ENCODE results near the gene FAM193B. TPM values are rescaled to one million over a fixed set of nuclear protein-coding genes. Genes with fewer than 3 reads are reported as not detected.

FAM193B gene
- total RNA-seq, 2 experiments from 2014 or later: 95.8 to 105 TPM

DNA sequence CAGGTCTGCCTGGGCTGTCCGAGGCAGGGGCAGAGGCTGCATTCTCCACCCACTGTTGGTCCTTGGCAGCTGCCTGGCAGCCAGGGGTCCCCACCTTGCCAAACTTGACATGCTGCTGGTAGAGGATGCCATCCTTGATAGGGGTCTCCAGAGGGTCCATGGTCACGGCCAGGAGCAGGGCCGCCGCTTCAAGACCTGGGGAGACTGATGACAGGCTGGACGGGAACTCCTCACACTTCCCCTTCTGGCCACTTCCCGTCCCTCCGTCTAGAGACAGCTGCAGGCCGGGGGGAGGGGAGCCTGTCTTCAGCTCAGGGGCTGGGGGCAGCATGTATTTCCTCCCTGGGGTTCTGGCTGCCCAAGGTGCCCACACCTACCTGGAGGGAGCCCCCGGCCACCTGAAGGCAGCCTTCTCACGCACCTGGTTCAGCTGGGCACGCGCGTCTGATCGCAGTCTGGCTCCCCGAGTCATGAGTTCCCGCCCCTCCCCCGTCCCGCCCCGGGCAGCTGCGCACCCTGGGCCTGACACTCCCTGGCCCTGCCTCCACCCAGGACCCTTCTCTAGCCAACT lies 44.9 kb downstream of the FAM193B start, which contains the start of gene DOK3:
Gene DOK3 (minus strand): TSS at position 446 of the 571 bp plus-strand sequence. CDS start 286 bp downstream, at position 160.
- ATAC-seq (no peak), DNase-seq (no peak)
- H3K9me3 Mint-ChIP-seq (ENCODE audit: insufficient read depth): no peaks in the 10 kb centered on the region
- peak within 1 kb of the TSS; percentile 63 for H3K27ac Mint-ChIP-seq
- ChIA-PET POLR2A (interaction anchor here (0.9 kb wide), 1 partner anchor 12 kb away, joined by 4 read pairs; the partner anchor contains the start of gene PDLIM7), CTCF (interaction anchor here (1.7 to 4.8 kb wide), 4 partner anchors 8 to 119 kb away, joined by 6 to 23 read pairs (median 15); no protein-coding TSS in a partner anchor)
- H3K4me1 Mint-ChIP-seq (ENCODE audit: low read depth): peaks cover 12% of the 10 kb centered on the region
- no peaks in the 10 kb centered on the region for H3K27me3 Mint-ChIP-seq (ENCODE audit: low read depth)
- no peak within 1 kb of the TSS for H3K4me3 Mint-ChIP-seq
- peaks cover 30% of the 10 kb centered on the region for H3K36me3 Mint-ChIP-seq (ENCODE audit: low read depth)

DNA sequence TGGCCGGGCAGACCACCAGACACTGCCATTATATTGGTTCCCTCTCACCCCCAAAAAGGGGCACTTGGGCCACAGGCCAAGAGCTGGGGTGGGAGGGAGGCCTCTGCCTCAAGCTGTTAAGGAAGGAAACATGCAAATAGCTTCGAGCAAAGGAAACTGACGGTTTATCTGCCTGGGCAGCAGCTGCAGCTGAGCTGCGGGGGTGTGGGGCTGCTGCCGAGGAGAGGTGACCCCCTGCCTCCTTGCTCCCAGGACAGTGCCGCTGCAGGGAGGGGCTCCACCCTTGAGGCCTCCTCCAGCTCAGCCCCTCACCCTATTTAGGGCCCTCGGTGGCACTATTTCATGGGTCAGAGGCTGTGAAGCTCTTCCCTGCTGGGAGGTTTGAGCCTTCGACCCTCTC lies 45.5 kb downstream of the FAM193B start:
- Mint-ChIP-seq H3K36me3 (ENCODE audit: low read depth) (peaks cover 23% of the 10 kb centered on the region), H3K27me3 (ENCODE audit: low read depth) (no peaks in the 10 kb centered on the region), H3K27ac (no peak overlapping the region), H3K4me3 (no peak overlapping the region), H3K9me3 (ENCODE audit: insufficient read depth) (no peaks in the 10 kb centered on the region), H3K4me1 (ENCODE audit: low read depth) (peaks cover 9% of the 10 kb centered on the region)
- POLR2A ChIA-PET: interaction anchor here (0.9 to 1.0 kb wide), 2 partner anchors 11 to 29 kb away, joined by 3 to 4 read pairs; partner anchors contain the start of gene PDLIM7
- DNase-seq (no peak), ATAC-seq (no peak)
- CTCF ChIA-PET: interaction anchor here (1.7 to 4.8 kb wide), 4 partner anchors 8 to 118 kb away, joined by 6 to 23 read pairs (median 15); no protein-coding TSS in a partner anchor

DNA sequence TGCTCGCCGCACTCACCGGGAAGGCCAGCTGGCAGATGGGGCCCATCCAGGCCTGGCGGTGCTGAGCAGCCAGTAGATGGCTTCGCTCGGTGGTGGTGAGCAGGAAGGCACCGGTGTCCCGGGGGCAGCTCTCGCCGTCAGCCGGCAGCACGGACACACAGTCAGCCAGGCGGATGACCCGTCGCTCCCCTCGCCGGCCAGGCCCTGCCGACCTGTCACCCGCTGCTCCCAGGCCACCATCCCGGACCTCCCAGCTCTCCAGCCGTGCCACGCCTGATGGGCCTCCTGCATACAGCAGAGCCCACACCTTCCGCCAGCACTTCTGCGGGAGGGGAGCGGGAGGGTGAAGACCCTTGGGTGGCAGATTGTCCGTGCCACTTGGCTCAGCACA lies 46.1 kb downstream of the FAM193B start:
- Mint-ChIP-seq H3K36me3 (ENCODE audit: low read depth) (peaks cover 17% of the 10 kb centered on the region), H3K9me3 (ENCODE audit: insufficient read depth) (no peaks in the 10 kb centered on the region), H3K4me3 (no peak overlapping the region), H3K27ac (no peak overlapping the region), H3K4me1 (ENCODE audit: low read depth) (peaks cover 9% of the 10 kb centered on the region), H3K27me3 (ENCODE audit: low read depth) (no peaks in the 10 kb centered on the region)
- ATAC-seq (no peak), DNase-seq (no peak)
- ChIA-PET POLR2A (interaction anchor here (0.8 to 1.0 kb wide), 3 partner anchors 12 to 98 kb away, joined by 3 read pairs; no protein-coding TSS in a partner anchor), CTCF (interaction anchor here (1.2 to 4.8 kb wide), 5 partner anchors 15 to 119 kb away, joined by 4 to 23 read pairs (median 6); no protein-coding TSS in a partner anchor)

GRCh38 chr5:177507596-177508220 lies 46.7 kb downstream of the FAM193B start:
- POLR2A ChIA-PET: interaction anchor here (0.8 to 1.0 kb wide), 3 partner anchors 10 to 99 kb away, joined by 3 to 4 read pairs (median 3); partner anchors contain the start of gene PDLIM7
- CTCF ChIA-PET: interaction anchor here (1.2 to 4.8 kb wide), 5 partner anchors 15 to 118 kb away, joined by 4 to 23 read pairs (median 6); no protein-coding TSS in a partner anchor
- H3K36me3 Mint-ChIP-seq (ENCODE audit: low read depth): peaks cover 16% of the 10 kb centered on the region
- H3K27me3 Mint-ChIP-seq (ENCODE audit: low read depth): no peaks in the 10 kb centered on the region
- peak overlapping the region; percentile 3 for H3K27ac Mint-ChIP-seq
- ATAC-seq (no peak), DNase-seq (no peak)
- H3K4me3 Mint-ChIP-seq: no peak overlapping the region
- no peaks in the 10 kb centered on the region for H3K9me3 Mint-ChIP-seq (ENCODE audit: insufficient read depth)
- peaks cover 9% of the 10 kb centered on the region for H3K4me1 Mint-ChIP-seq (ENCODE audit: low read depth)

DNA sequence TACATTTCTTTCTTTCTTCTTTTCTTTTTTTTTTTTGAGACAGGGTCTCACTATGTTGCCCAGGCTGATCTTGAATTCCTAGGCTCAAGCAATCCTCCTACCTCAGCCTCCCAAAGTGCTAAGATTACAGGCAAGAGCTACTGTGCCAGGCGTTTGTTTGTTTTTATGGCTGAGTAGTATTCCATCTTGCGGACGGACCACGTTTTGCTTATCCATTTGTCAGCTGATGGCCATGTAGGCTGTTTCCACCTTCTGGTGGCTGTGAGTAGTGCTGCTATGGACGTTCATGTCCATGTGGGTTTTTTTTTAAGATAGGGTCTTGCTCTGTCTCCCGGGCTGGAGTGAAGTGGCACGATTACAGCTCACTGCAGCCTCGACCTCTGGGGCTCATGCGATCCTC lies 47.2 kb downstream of the FAM193B start:
- peaks cover 10% of the 10 kb centered on the region for H3K4me1 Mint-ChIP-seq (ENCODE audit: low read depth)
- H3K27me3 Mint-ChIP-seq (ENCODE audit: low read depth): no peaks in the 10 kb centered on the region
- POLR2A ChIA-PET: interaction anchor here (1.0 kb wide), 1 partner anchor 9 kb away, joined by 4 read pairs; the partner anchor contains the start of gene PDLIM7
- no peak overlapping the region for H3K27ac Mint-ChIP-seq
- DNase-seq: no peak
- no peak overlapping the region for H3K4me3 Mint-ChIP-seq
- no peak for ATAC-seq
- no peaks in the 10 kb centered on the region for H3K9me3 Mint-ChIP-seq (ENCODE audit: insufficient read depth)
- CTCF ChIA-PET: interaction anchor here (1.2 to 4.8 kb wide), 5 partner anchors 50 to 118 kb away, joined by 4 to 23 read pairs (median 6); no protein-coding TSS in a partner anchor
- peaks cover 15% of the 10 kb centered on the region for H3K36me3 Mint-ChIP-seq (ENCODE audit: low read depth)

DNA sequence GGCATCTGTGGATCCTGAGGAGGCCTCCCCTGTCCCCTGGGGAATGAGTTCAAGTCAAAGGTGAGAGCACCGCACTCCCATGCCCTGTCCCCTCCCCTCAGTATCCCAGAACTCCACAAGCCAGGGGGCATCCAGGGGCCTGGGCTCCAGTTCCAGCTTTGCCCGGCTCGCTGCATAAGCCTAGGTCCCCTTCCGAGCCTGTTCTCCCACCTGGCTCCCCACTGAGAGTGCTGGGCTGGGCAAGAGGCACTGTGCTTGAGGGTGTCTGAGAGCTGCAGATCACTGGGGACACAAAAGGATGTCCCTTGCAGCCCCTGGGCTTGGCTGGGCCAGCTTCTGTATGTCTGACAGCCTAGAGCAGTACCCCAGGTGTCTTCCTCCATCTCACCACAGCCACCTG lies 49.3 kb downstream of the FAM193B start:
- H3K36me3 Mint-ChIP-seq (ENCODE audit: low read depth): no peaks in the 10 kb centered on the region
- POLR2A ChIA-PET: no interaction called here
- DNase-seq (no peak), ATAC-seq (no peak)
- no peaks in the 10 kb centered on the region for H3K9me3 Mint-ChIP-seq (ENCODE audit: insufficient read depth)
- H3K4me3 Mint-ChIP-seq: no peak overlapping the region
- no peaks in the 10 kb centered on the region for H3K27me3 Mint-ChIP-seq (ENCODE audit: low read depth)
- H3K27ac Mint-ChIP-seq: no peak overlapping the region
- H3K4me1 Mint-ChIP-seq (ENCODE audit: low read depth): peaks cover 15% of the 10 kb centered on the region
- CTCF ChIA-PET: interaction anchor here (0.7 to 4.8 kb wide), 4 partner anchors 48 to 115 kb away, joined by 3 to 23 read pairs (median 8); no protein-coding TSS in a partner anchor

GRCh38 chr5:177504086-177505056 lies 50.0 kb downstream of the FAM193B start:
- H3K27ac Mint-ChIP-seq: no peak overlapping the region
- H3K4me1 Mint-ChIP-seq (ENCODE audit: low read depth): peaks cover 12% of the 10 kb centered on the region
- peaks cover 6% of the 10 kb centered on the region for H3K27me3 Mint-ChIP-seq (ENCODE audit: low read depth)
- ChIA-PET POLR2A (interaction anchor here (1.0 kb wide), 1 partner anchor 11 kb away, joined by 3 read pairs; no protein-coding TSS in a partner anchor), CTCF (interaction anchor here (1.3 to 4.8 kb wide), 4 partner anchors 47 to 114 kb away, joined by 4 to 76 read pairs (median 17); no protein-coding TSS in a partner anchor)
- no peaks in the 10 kb centered on the region for H3K36me3 Mint-ChIP-seq (ENCODE audit: low read depth)
- ATAC-seq (no peak), DNase-seq (no peak)
- no peak overlapping the region for H3K4me3 Mint-ChIP-seq
- H3K9me3 Mint-ChIP-seq (ENCODE audit: insufficient read depth): no peaks in the 10 kb centered on the region

DNA sequence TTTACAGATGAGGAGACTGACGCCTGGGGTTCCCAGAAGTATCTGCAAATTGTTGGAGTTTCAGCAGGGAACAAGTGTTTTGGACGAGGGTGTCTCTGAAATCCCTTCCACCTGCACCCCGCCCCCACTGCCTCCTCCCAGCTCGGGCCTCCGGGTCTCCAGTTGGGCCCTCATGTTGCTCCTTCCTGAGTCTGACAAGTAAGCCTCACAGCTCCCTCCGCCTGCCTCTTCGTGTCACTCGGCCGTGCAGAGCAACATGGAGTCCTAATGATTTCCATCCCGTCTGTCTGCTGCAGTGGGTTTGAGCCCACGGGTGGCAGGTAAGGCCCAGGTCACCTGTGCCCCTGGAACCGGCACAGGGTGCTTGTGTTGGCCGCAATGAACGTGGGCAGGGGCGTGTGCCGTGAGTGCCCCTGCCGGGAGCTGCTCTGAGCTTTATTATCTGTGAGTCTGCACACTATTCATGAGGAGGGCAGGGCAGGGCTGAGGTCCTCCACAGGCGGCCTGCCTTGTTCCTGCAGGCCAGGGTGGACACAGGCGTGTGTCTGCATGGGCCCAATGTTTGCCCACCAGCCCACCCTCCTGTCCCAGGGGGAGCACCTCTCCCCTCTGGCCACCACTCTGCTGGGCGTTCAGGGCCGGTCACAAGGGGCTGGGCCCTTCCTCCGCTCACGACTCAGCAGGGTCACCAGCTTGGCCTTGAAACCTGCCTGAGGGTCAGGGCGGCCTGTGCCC lies 50.8 kb downstream of the FAM193B start:
- POLR2A ChIA-PET: interaction anchor here (1.0 kb wide), 1 partner anchor 12 kb away, joined by 3 read pairs; no protein-coding TSS in a partner anchor
- ATAC-seq: no peak
- Mint-ChIP-seq H3K27me3 (ENCODE audit: low read depth) (peaks cover 11% of the 10 kb centered on the region), H3K4me1 (ENCODE audit: low read depth) (peaks cover 13% of the 10 kb centered on the region), H3K27ac (no peak overlapping the region), H3K36me3 (ENCODE audit: low read depth) (no peaks in the 10 kb centered on the region), H3K4me3 (no peak overlapping the region), H3K9me3 (ENCODE audit: insufficient read depth) (no peaks in the 10 kb centered on the region)
- CTCF ChIA-PET: interaction anchor here (1.4 to 6.2 kb wide), 5 partner anchors 13 to 194 kb away, joined by 4 to 97 read pairs (median 17); partner anchors contain the start of gene DDX41
- DNase-seq: no peak

- Mint-ChIP-seq H3K27me3 (ENCODE audit: low read depth) (peaks cover 16% of the 10 kb centered on the region), H3K27ac (no peak overlapping the region), H3K4me3 (no peak overlapping the region), H3K36me3 (ENCODE audit: low read depth) (no peaks in the 10 kb centered on the region), H3K9me3 (ENCODE audit: insufficient read depth) (no peaks in the 10 kb centered on the region), H3K4me1 (ENCODE audit: low read depth) (peaks cover 19% of the 10 kb centered on the region)
- ChIA-PET CTCF (interaction anchor here (1.4 to 6.2 kb wide), 9 partner anchors 14 to 389 kb away, joined by 3 to 97 read pairs (median 17); partner anchors contain the start of gene DDX41), POLR2A (no interaction called here)
- DNase-seq (no peak), ATAC-seq (no peak)
These were observed 51.5 kb downstream of the FAM193B start for GRCh38 chr5:177502886-177503285.

DNA sequence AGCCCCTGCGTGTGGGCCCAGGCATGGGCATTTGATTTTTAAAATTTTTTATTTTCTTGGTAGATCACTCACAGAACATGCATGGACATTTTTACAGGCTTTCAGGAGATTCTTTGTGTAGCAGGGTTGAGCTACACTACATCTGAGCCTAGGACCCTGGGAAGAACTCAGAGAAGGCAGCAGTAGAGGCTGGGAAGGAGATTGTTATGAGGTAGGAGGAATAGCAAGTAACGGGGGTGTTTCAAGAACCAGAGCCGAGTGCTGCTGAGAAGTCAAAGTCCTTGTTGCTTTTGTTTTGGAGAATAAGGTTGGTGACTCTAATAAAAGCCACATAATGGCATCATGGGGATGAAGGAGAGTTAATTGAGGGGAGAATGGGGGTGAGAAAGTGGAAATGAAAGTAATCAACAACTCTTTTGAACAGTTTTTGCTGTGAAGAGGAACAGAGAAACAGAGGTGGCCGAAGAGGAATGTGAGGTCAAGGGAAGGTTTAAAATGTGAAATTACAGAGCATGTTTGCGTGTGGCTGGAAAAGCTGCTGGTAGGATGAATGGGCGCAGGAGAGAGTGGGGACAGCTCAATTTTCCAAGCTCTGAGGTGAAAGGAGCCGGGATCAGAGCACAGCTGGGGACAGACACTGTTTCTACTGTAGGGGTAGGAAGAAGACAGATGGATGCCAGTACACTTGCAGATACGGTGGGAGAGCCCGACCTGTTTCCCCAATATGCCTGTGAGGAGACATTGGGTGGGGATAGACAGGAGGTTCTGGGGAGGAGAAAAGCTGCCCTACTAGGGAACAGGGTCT lies 52.3 kb downstream of the FAM193B start:
- H3K4me1 Mint-ChIP-seq (ENCODE audit: low read depth): peaks cover 21% of the 10 kb centered on the region
- POLR2A ChIA-PET: interaction anchor here (1.4 kb wide), 2 partner anchors 30 to 111 kb away, joined by 5 read pairs; no protein-coding TSS in a partner anchor
- no peak for ATAC-seq
- H3K4me3 Mint-ChIP-seq: no peak overlapping the region
- CTCF ChIA-PET: interaction anchor here (0.8 to 6.2 kb wide), 37 partner anchors 8 to 388 kb away, joined by 3 to 97 read pairs (median 5); partner anchors contain the start of genes DDX41, DOK3, GRK6 and LMAN2
- peaks cover 18% of the 10 kb centered on the region for H3K27me3 Mint-ChIP-seq (ENCODE audit: low read depth)
- no peaks in the 10 kb centered on the region for H3K36me3 Mint-ChIP-seq (ENCODE audit: low read depth)
- H3K27ac Mint-ChIP-seq: no peak overlapping the region
- DNase-seq: no peak
- H3K9me3 Mint-ChIP-seq (ENCODE audit: insufficient read depth): no peaks in the 10 kb centered on the region

All from activated CD8-positive, alpha-beta T cell treated with anti-CD3 and anti-CD28 coated beads, Interleukin-2, amount 10 ng/mL, durations not matched to agents 7 days and 5 days (primary cell).